22Rv1 (cell line): Measurements from ENCODE around the gene ERI3.

Experiments
- ZFX ChIP-seq: fragments of 450-650 bp; IDR thresholded peaks from 2 replicates; pipeline ENCODE4 v1.6.1; 2017; ENCODE audit warnings: antibody characterized with exemption, borderline replicate concordance
- TF ChIP-seq, protein P1 (sequence below): fragments of 450-650 bp; IDR thresholded peaks from 2 replicates; pipeline ENCODE4 v1.5.1; 2017; ENCODE audit warnings: mild to moderate bottlenecking

GRCh38 chr1:44346878-44347277, 8.2 kb downstream of the ERI3 start:
- TF ChIP-seq, protein P1, sequence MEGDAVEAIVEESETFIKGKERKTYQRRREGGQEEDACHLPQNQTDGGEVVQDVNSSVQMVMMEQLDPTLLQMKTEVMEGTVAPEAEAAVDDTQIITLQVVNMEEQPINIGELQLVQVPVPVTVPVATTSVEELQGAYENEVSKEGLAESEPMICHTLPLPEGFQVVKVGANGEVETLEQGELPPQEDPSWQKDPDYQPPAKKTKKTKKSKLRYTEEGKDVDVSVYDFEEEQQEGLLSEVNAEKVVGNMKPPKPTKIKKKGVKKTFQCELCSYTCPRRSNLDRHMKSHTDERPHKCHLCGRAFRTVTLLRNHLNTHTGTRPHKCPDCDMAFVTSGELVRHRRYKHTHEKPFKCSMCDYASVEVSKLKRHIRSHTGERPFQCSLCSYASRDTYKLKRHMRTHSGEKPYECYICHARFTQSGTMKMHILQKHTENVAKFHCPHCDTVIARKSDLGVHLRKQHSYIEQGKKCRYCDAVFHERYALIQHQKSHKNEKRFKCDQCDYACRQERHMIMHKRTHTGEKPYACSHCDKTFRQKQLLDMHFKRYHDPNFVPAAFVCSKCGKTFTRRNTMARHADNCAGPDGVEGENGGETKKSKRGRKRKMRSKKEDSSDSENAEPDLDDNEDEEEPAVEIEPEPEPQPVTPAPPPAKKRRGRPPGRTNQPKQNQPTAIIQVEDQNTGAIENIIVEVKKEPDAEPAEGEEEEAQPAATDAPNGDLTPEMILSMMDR = no peak
- no peak for TF ChIP-seq ZFX
